H1 (cell line): ENCODE data around the gene CDK19. TPM values are rescaled to one million over a fixed set of nuclear protein-coding genes. Genes with fewer than 3 reads are reported as not detected.
A peak's percentile ranks its signal among the peaks of the same experiment; 100 is the strongest.

Source experiments
- CTCF ChIA-PET: fragments of 300-600 bp; sonication (Branson Sonifier 250); formaldehyde crosslinking; loops from one replicate; lab custom pipeline; 2021; ENCODE audit not compliant: partially characterized antibody; lab: Charles Lee
- POLR2A ChIA-PET: fragments of 300-600 bp; sonication (Branson Sonifier 250); formaldehyde crosslinking; loops from one replicate; lab custom pipeline; 2021; ENCODE audit warnings: inconsistent platforms; ENCODE audit not compliant: partially characterized antibody; lab: Charles Lee
- DNase-seq, 2 experiments: peaks; one replicate each; pipeline versions ENCODE4 v3.0.0 to v3.0.0-alpha.2; 2010 to 2022; ENCODE audit warnings: low spot score in 2 of 2, low read depth in 1 of 2, mixed read lengths in 1 of 2
- FAIRE-seq: peaks from 2 replicates; lab custom pipeline; 2011; peaks lifted over from hg19 to GRCh38; lab: Jason Lieb, UNC
- H2AFZ ChIP-seq: 2 replicates; pipeline ENCODE4 v1.8.1; 2012; ENCODE audit warnings: low read length, inconsistent platforms
- H2AK5ac ChIP-seq: 2 replicates; pipeline ENCODE4 v1.6.1; 2013; ENCODE audit warnings: low read depth, low read length
- H2BK120ac ChIP-seq: replicated peaks from 2 replicates; pipeline ENCODE3; 2013; ENCODE audit warnings: low read depth, low read length, inconsistent platforms
- H2BK12ac ChIP-seq: 2 replicates; pipeline ENCODE4 v1.6.1; 2013; ENCODE audit warnings: low read depth, low read length
- H2BK15ac ChIP-seq: 2 replicates; pipeline ENCODE4 v1.6.1; 2013; ENCODE audit warnings: low read length
- H2BK20ac ChIP-seq: 2 replicates; pipeline ENCODE4 v1.6.1; 2013; ENCODE audit warnings: low read length
- H2BK5ac ChIP-seq: 2 replicates; pipeline ENCODE4 v1.6.1; 2013; ENCODE audit warnings: low read depth, low read length
- H3K14ac ChIP-seq: 2 replicates; pipeline ENCODE4 v1.6.1; 2013; ENCODE audit warnings: inconsistent platforms; ENCODE audit not compliant: insufficient read length
- H3K18ac ChIP-seq: 2 replicates; pipeline ENCODE4 v1.6.1; 2013; ENCODE audit warnings: low read length; ENCODE audit errors: extremely low read depth
- H3K23ac ChIP-seq: 2 replicates; pipeline ENCODE4 v1.6.1; 2013; ENCODE audit warnings: inconsistent platforms; ENCODE audit not compliant: insufficient read length
- H3K23me2 ChIP-seq: 2 replicates; pipeline ENCODE4 v1.6.1; 2013; ENCODE audit warnings: low read depth, low read length
- H3K27ac ChIP-seq: 2 replicates; pipeline ENCODE4 v1.6.1; 2011; ENCODE audit warnings: low read depth, low read length, inconsistent platforms
- H3K27me3 ChIP-seq, 4 experiments: replicated peaks in 1 of 4; 1 replicate in 1 of 4; 2 replicates in 3 of 4; pipeline versions ENCODE4 v1.6.1 to v1.8.1; 2011 to 2013; ENCODE audit warnings: low read length in 3 of 4, mild to moderate bottlenecking in 3 of 4, inconsistent platforms in 2 of 4, mixed read lengths in 2 of 4, moderate library complexity in 1 of 4; ENCODE audit not compliant: control insufficient read depth in 3 of 4, insufficient read depth in 3 of 4; ENCODE audit errors: extremely low read depth in 1 of 4
- H3K36me3 ChIP-seq, 4 experiments: 2 replicates each; pipeline versions ENCODE4 v1.6.1 to v1.8.1; 2011 to 2013; ENCODE audit warnings: mild to moderate bottlenecking in 4 of 4, low read length in 3 of 4, moderate library complexity in 2 of 4, control low read depth in 1 of 4, inconsistent platforms in 1 of 4; ENCODE audit not compliant: insufficient read depth in 4 of 4, control insufficient read depth in 2 of 4
- H3K4ac ChIP-seq: replicated peaks from 2 replicates; pipeline ENCODE3; 2013; ENCODE audit warnings: low read length, low read depth, mixed read lengths, inconsistent platforms; ENCODE audit not compliant: insufficient read length
- H3K4me1 ChIP-seq, 4 experiments: replicated peaks in 1 of 4; 1 replicate in 1 of 4; 2 replicates in 3 of 4; pipeline versions ENCODE4 v1.6.1 to v1.8.1; 2011 to 2013; ENCODE audit warnings: low read length in 3 of 4, inconsistent platforms in 2 of 4, mixed read lengths in 1 of 4; ENCODE audit not compliant: insufficient read depth in 4 of 4, control insufficient read depth in 3 of 4
- H3K4me2 ChIP-seq, 2 experiments: 2 replicates each; pipeline versions ENCODE4 v1.6.1 to v1.8.1; 2011 to 2013; ENCODE audit warnings: low read depth in 2 of 2, low read length in 2 of 2, control low read depth in 1 of 2, inconsistent platforms in 1 of 2, mild to moderate bottlenecking in 1 of 2; ENCODE audit not compliant: insufficient read depth in 1 of 2
- H3K4me3 ChIP-seq, 4 experiments: fragments of 200-600, 300-600 bp in 1 of 4; sonication (generic), shearing (Covaris generic), sonication (Bioruptor Twin) in 1 of 4; 2 replicates each; pipeline versions ENCODE4 v1.5.1 to v1.8.1; 2011 to 2016; ENCODE audit warnings: low read length in 4 of 4, low read depth in 3 of 4, control low read depth in 2 of 4, inconsistent platforms in 2 of 4, mild to moderate bottlenecking in 2 of 4, mixed read lengths in 1 of 4, moderate library complexity in 1 of 4; ENCODE audit not compliant: insufficient read depth in 2 of 4; ENCODE audit errors: extremely low read depth in 1 of 4
- H3K56ac ChIP-seq: replicated peaks from 2 replicates; pipeline ENCODE3; 2013; ENCODE audit warnings: low read depth, mild to moderate bottlenecking, mixed read lengths, low read length, inconsistent platforms; ENCODE audit not compliant: insufficient read length
- H3K79me1 ChIP-seq: 2 replicates; pipeline ENCODE4 v1.6.1; 2013; ENCODE audit warnings: low read depth, low read length, control low read depth
- H3K79me2 ChIP-seq, 2 experiments: 2 replicates each; pipeline versions ENCODE4 v1.6.1 to v1.8.1; 2012 to 2013; ENCODE audit warnings: low read length in 2 of 2, mild to moderate bottlenecking in 2 of 2, inconsistent platforms in 1 of 2; ENCODE audit not compliant: insufficient read depth in 2 of 2, control insufficient read depth in 1 of 2
- H3K9ac ChIP-seq, 4 experiments: replicated peaks in 1 of 4; 1 replicate in 1 of 4; 2 replicates in 3 of 4; pipeline versions ENCODE4 v1.6.1 to v1.8.1; 2011 to 2013; ENCODE audit warnings: low read depth in 3 of 4, low read length in 3 of 4, control low read depth in 2 of 4, mild to moderate bottlenecking in 2 of 4, moderate library complexity in 2 of 4, inconsistent platforms in 1 of 4; ENCODE audit errors: extremely low read depth in 1 of 4
- H3K9me3 ChIP-seq, 2 experiments: 2 replicates each; pipeline versions ENCODE4 v1.6.1 to v1.8.1; 2012 to 2013; ENCODE audit warnings: mild to moderate bottlenecking in 2 of 2, moderate library complexity in 2 of 2, control low read depth in 1 of 2, inconsistent platforms in 1 of 2, low read depth in 1 of 2, low read length in 1 of 2, mixed read lengths in 1 of 2; ENCODE audit not compliant: insufficient read depth in 2 of 2
- H4K20me1 ChIP-seq, 2 experiments: replicated peaks in 1 of 2; 2 replicates each; pipeline versions ENCODE3 to v1.8.1; 2011 to 2013; ENCODE audit warnings: inconsistent platforms in 2 of 2, low read length in 2 of 2, mild to moderate bottlenecking in 1 of 2; ENCODE audit not compliant: insufficient read depth in 2 of 2, control insufficient read depth in 1 of 2
- H4K5ac ChIP-seq: 2 replicates; pipeline ENCODE4 v1.6.1; 2013; ENCODE audit warnings: low read length, low read depth, mixed read lengths, inconsistent platforms; ENCODE audit not compliant: insufficient read length
- H4K8ac ChIP-seq: 2 replicates; pipeline ENCODE4 v1.8.0; 2013; ENCODE audit warnings: mild to moderate bottlenecking, moderate library complexity, low read length, inconsistent platforms; ENCODE audit not compliant: insufficient read depth; ENCODE audit errors: extremely low read depth
- H4K91ac ChIP-seq: replicated peaks from 2 replicates; pipeline ENCODE3; 2013; ENCODE audit warnings: low read length, mixed read lengths, inconsistent platforms; ENCODE audit not compliant: insufficient read length
- JUN ChIP-seq: IDR thresholded peaks from 2 replicates; pipeline ENCODE4 v1.6.1; 2011; ENCODE audit warnings: low read depth, mild to moderate bottlenecking, improper control_type of control experiment, low read length
- MAFK ChIP-seq: IDR thresholded peaks from 2 replicates; pipeline ENCODE4 v1.6.1; 2012; ENCODE audit warnings: low read depth, mild to moderate bottlenecking, improper control_type of control experiment, low read length
- POLR2AphosphoS5 ChIP-seq: IDR thresholded peaks from 2 replicates; pipeline ENCODE4 v1.6.1; 2011; ENCODE audit warnings: low read depth, low read length
- SAP30 ChIP-seq: fragments of 300-600 bp; sonication (generic); IDR thresholded peaks from 2 replicates; pipeline ENCODE4 v1.7.1; 2012; ENCODE audit warnings: low read length, moderate library complexity, mild to moderate bottlenecking, inconsistent platforms; ENCODE audit not compliant: insufficient read depth, insufficient replicate concordance
- WGBS, 2 experiments: shearing (Covaris generic) in 1 of 2; methylation state at CpG; one replicate each; pipeline versions ENCODE4 v1.1.6 to v1.1.7; 2013 to 2015; ENCODE audit warnings: low lambda C conversion rate in 2 of 2, mixed read lengths in 2 of 2, inconsistent platforms in 1 of 2, low coverage in 1 of 2, missing lambda C conversion rate in 1 of 2; ENCODE audit not compliant: insufficient replicate concordance in 2 of 2, insufficient coverage in 1 of 2, insufficient read length in 1 of 2; ENCODE audit errors: extremely low coverage in 1 of 2, missing lambda C conversion rate in 1 of 2; 5-methylcytosine and 5-hydroxymethylcytosine counted together
- polyA plus RNA-seq, 7 experiments: library from polyadenylated mRNA; depleted of rRNA in 3 of 7; stranded (reverse) in 5 of 7; unstranded in 2 of 7; fragments of >200 nt in 5 of 7; fragments of 200-250 nt in 2 of 7; gene quantifications; 1 replicate in 5 of 7; 2 replicates in 1 of 7; 4 replicates in 1 of 7; pipeline versions ENCODE4 v1.2.1 to v1.2.3, GENCODE V29; 2011 to 2013; ENCODE audit warnings: missing spikeins in 2 of 7, mixed read lengths in 2 of 7
- total RNA-seq: library from RNA; stranded (reverse); fragmentation: NEBNext Ultra II Directional; extraction: Animal tissue kit (Norgen Biotek cat#: 25700); gene quantifications from 2 replicates; pipeline ENCODE4 v1.2.1, GENCODE V29; 2021

Gene CDK19
- total and polyA plus RNA-seq, 2 of the 8 experiments (the other 6 are each of a cell fraction or from before 2014, with no cell fraction given): 4.9 to 12.6 TPM

DNA sequence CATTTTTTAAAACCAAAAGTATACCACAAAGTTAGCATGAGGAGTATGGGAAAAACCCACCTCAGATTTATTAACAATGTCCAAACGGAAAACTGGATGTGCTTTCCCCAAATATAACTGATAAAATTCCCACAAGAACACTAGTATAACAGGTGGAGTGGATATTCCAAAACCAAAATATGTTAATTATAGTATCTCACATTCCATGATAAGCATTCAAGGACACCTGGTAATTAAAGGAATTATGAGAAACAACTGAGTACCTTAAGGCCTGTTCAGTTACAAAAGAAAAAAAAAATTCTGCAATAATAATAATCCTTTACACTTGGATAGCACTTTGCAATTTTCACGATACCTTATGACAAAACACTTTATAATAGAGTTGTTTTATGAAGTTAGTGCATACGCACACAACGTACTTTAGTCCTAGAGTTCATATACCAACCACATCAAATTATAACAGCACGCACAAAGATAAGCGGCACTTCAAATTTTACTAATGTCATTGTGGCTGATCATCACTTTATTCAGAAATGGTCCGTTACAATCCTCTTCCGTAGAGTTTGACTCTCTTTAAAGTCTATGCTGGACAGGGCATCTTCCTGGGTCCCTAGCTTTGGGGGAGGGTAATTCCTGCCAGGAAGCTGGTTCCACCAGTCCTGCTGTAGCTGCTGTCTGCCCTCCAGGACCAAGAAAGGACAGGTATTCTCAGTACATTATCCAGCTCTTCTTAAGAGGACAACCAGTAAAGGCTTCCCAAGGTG is 1.7 kb downstream of the CDK19 start:
- peaks cover 5% of the 10 kb centered on the region for H3K23me2 ChIP-seq
- H3K27me3 ChIP-seq: no peaks in the 10 kb centered on the region
- H3K4me1 ChIP-seq: peaks cover 0 to 3% (median 1%) of the 10 kb centered on the region in 4 experiments; a peak in 4 of 7 replicates
- peaks cover 7 to 8% of the 10 kb centered on the region in 2 experiments for H4K20me1 ChIP-seq
- H4K91ac ChIP-seq: no peak overlapping the region
- ChIA-PET POLR2A (interaction anchor here (0.7 to 13.9 kb wide), 6 partner anchors 53 to 144 kb away, joined by 3 to 344 read pairs (median 18); partner anchors contain the start of genes AMD1 and GTF3C6), CTCF (interaction anchor here (0.8 to 2.7 kb wide), 2 partner anchors 58 to 61 kb away, joined by 3 to 7 read pairs; partner anchors contain the start of gene AMD1)
- FAIRE-seq (no peak), DNase-seq (no peak)
- peak overlapping the region; percentile 84 to 95 (median 92) for H3K4me3 ChIP-seq
- no peak overlapping the region for H2BK120ac ChIP-seq
- no peak overlapping the region for H2BK12ac ChIP-seq
- H2BK15ac ChIP-seq: 0 out of 2 replicates have a peak overlapping the region, but pooled peaks have one; percentile 33
- peaks cover 4 to 53% of the 10 kb centered on the region in 2 experiments for H3K79me2 ChIP-seq
- H3K23ac ChIP-seq: no peak overlapping the region
- no peak overlapping the region for H3K4ac ChIP-seq
- no peak overlapping the region for H2AFZ ChIP-seq
- peak overlapping the region; percentile 86 to 92 for H3K4me2 ChIP-seq
- no peak overlapping the region for H4K5ac ChIP-seq
- H3K9ac ChIP-seq: peak overlapping the region in 1 of 4 experiments; percentile 92; a peak in 1 of 7 replicates
- H2AK5ac ChIP-seq: no peak overlapping the region
- H3K79me1 ChIP-seq: peaks cover 5% of the 10 kb centered on the region; the same call in 1 of the 2 replicates
- H3K36me3 ChIP-seq: no peaks in the 10 kb centered on the region
- no peak overlapping the region for H3K56ac ChIP-seq
- H3K14ac ChIP-seq: no peak overlapping the region
- 84% methylated on average over 8 of the region's 8 CpGs; no CpG with 5 or more reads in 1 of the 2 experiments for WGBS, 2 experiments
- H2BK5ac ChIP-seq: no peak overlapping the region
- H3K18ac ChIP-seq: no peak overlapping the region
- H4K8ac ChIP-seq: no peak overlapping the region
- H3K9me3 ChIP-seq: no peaks in the 10 kb centered on the region
- H2BK20ac ChIP-seq: no peak overlapping the region
- H3K27ac ChIP-seq: 0 out of 2 replicates have a peak overlapping the region, but pooled peaks have one; percentile 99
- TF ChIP-seq SAP30 (no peak), JUN (no peak), POLR2AphosphoS5 (no peak), MAFK (no peak)
